H1 (cell line): ENCODE results near the gene BSND. TPM values are rescaled to one million over a fixed set of nuclear protein-coding genes. Genes with fewer than 3 reads are reported as not detected.

Experiments used
- CBX5 ChIP-seq: fragments of 300-800, 300-1000 bp; sonication (generic); IDR thresholded peaks from 2 replicates; pipeline ENCODE4 v1.7.1; 2016; ENCODE audit warnings: antibody characterized with exemption, low read length, low read depth
- CEBPB ChIP-seq: IDR thresholded peaks from 2 replicates; pipeline ENCODE4 v1.6.1; 2012; ENCODE audit warnings: low read depth, low read length
- CHD7 ChIP-seq: fragments of 300-600 bp; sonication (generic); IDR thresholded peaks from 2 replicates; pipeline ENCODE4 v1.7.1; 2012; ENCODE audit warnings: low read length, moderate library complexity, mild to moderate bottlenecking, inconsistent platforms; ENCODE audit not compliant: insufficient replicate concordance
- CTBP2 ChIP-seq: IDR thresholded peaks from 2 replicates; pipeline ENCODE4 v1.7.0; 2011; ENCODE audit warnings: borderline replicate concordance, mild to moderate bottlenecking, moderate library complexity, mixed read lengths, low read length; ENCODE audit not compliant: insufficient read depth, insufficient read length
- JUN ChIP-seq: IDR thresholded peaks from 2 replicates; pipeline ENCODE4 v1.6.1; 2011; ENCODE audit warnings: low read depth, mild to moderate bottlenecking, improper control_type of control experiment, low read length
- POLR2AphosphoS5 ChIP-seq: IDR thresholded peaks from 2 replicates; pipeline ENCODE4 v1.6.1; 2011; ENCODE audit warnings: low read depth, low read length
- SAP30 ChIP-seq: fragments of 300-600 bp; sonication (generic); IDR thresholded peaks from 2 replicates; pipeline ENCODE4 v1.7.1; 2012; ENCODE audit warnings: low read length, moderate library complexity, mild to moderate bottlenecking, inconsistent platforms; ENCODE audit not compliant: insufficient read depth, insufficient replicate concordance
- SIX5 ChIP-seq: IDR thresholded peaks from 2 replicates; pipeline ENCODE4 v1.6.1; 2011; ENCODE audit warnings: mild to moderate bottlenecking, low read depth, low read length
- SRF ChIP-seq: IDR thresholded peaks from 2 replicates; pipeline ENCODE4 v1.6.1; 2011; ENCODE audit warnings: mild to moderate bottlenecking, low read depth, low read length, moderate library complexity
- TAF1 ChIP-seq: IDR thresholded peaks from 2 replicates; pipeline ENCODE4 v1.6.1; 2011; ENCODE audit warnings: mild to moderate bottlenecking, low read depth, low read length
- TEAD4 ChIP-seq: IDR thresholded peaks from 2 replicates; pipeline ENCODE4 v1.6.1; 2012; ENCODE audit warnings: low read depth, low read length, inconsistent platforms, mixed read lengths
- polyA plus RNA-seq, 7 experiments: library from polyadenylated mRNA; depleted of rRNA in 3 of 7; stranded (reverse) in 5 of 7; unstranded in 2 of 7; fragments of >200 nt in 5 of 7; fragments of 200-250 nt in 2 of 7; gene quantifications; 1 replicate in 5 of 7; 2 replicates in 1 of 7; 4 replicates in 1 of 7; pipeline versions ENCODE4 v1.2.1 to v1.2.3, GENCODE V29; 2011 to 2013; ENCODE audit warnings: missing spikeins in 2 of 7, mixed read lengths in 2 of 7
- total RNA-seq: library from RNA; stranded (reverse); fragmentation: NEBNext Ultra II Directional; extraction: Animal tissue kit (Norgen Biotek cat#: 25700); gene quantifications from 2 replicates; pipeline ENCODE4 v1.2.1, GENCODE V29; 2021

BSND gene
- total and polyA plus RNA-seq, 2 of the 8 experiments (the other 6 are each of a cell fraction or from before 2014, with no cell fraction given): 0.43 to 0.68 TPM

GRCh38 chr1:55039342-55040082 lies 40.8 kb downstream of the BSND start, which contains the start of gene PCSK9 (continued):
- TF ChIP-seq CHD7 (no peak), CTBP2 (peak; percentile 19), JUN (no peak), SIX5 (no peak), TAF1 (0 out of 2 replicates have a peak, but pooled peaks have one; percentile 46), CEBPB (no peak), CBX5 (no peak), POLR2AphosphoS5 (no peak), SAP30 (no peak), SRF (no peak), TEAD4 (no peak)
